ENCODE data around the gene ASCC1. TPM values are rescaled to one million over a fixed set of nuclear protein-coding genes. Genes with fewer than 3 reads are reported as not detected.

ASCC1 gene
- polyA plus RNA-seq, 4 donors: 9.2 to 21.3 (median 16.1) TPM

- H3K9me3 ChIP-seq (ENCODE audit: control insufficient read depth in 2 of 2, insufficient read depth in 1 of 2, low read depth in 1 of 2, low read length in 1 of 2): no peaks in the 10 kb centered on the region
- H3K27me3 ChIP-seq (ENCODE audit: control insufficient read depth in 3 of 3, insufficient read depth in 3 of 3, low read length in 3 of 3): no peaks in the 10 kb centered on the region
- no peak for DNase-seq
- no peak overlapping the region for H3K27ac ChIP-seq (ENCODE audit: low read depth in 1 of 3, low read length in 2 of 3)
- 68 to 86% (median 71%) methylated on average over 1 of the region's 1 CpG for WGBS, 3 donors
- H3K4me3 ChIP-seq (ENCODE audit: low read depth in 1 of 3, low read length in 3 of 3): no peak overlapping the region
- H3K4me1 ChIP-seq (ENCODE audit: control insufficient read depth in 3 of 3, insufficient read depth in 2 of 3, low read depth in 1 of 3, low read length in 2 of 3): peaks cover 0 to 11% (median 4%) of the 10 kb centered on the region in 3 donors
- peaks cover 0 to 5% (median 3%) of the 10 kb centered on the region in 3 donors for H3K36me3 ChIP-seq (ENCODE audit: control insufficient read depth in 3 of 3, insufficient read depth in 2 of 3, low read depth in 1 of 3, low read length in 3 of 3)
- no peak for FAIRE-seq
Observed at GRCh38 chr10:72175149-72175548, 40.9 kb downstream of the ASCC1 start.

GRCh38 chr10:72174297-72174662 lies 41.8 kb downstream of the ASCC1 start:
- H3K4me1 ChIP-seq (ENCODE audit: control insufficient read depth in 3 of 3, insufficient read depth in 2 of 3, low read depth in 1 of 3, low read length in 2 of 3): peaks cover 0 to 15% (median 4%) of the 10 kb centered on the region in 3 donors

GRCh38 chr10:72173619-72174296 lies 42.3 kb downstream of the ASCC1 start:
- DNase-seq (peak in 1 of 2 donors; percentile 14), FAIRE-seq (no peak)
- H3K27me3 ChIP-seq (ENCODE audit: control insufficient read depth in 3 of 3, insufficient read depth in 3 of 3, low read length in 3 of 3): no peaks in the 10 kb centered on the region
- peaks cover 0 to 15% (median 4%) of the 10 kb centered on the region in 3 donors for H3K4me1 ChIP-seq (ENCODE audit: control insufficient read depth in 3 of 3, insufficient read depth in 2 of 3, low read depth in 1 of 3, low read length in 2 of 3)
- H3K9me3 ChIP-seq (ENCODE audit: control insufficient read depth in 2 of 2, insufficient read depth in 1 of 2, low read depth in 1 of 2, low read length in 1 of 2): no peaks in the 10 kb centered on the region
- peaks cover 0 to 6% (median 3%) of the 10 kb centered on the region in 3 donors for H3K36me3 ChIP-seq (ENCODE audit: control insufficient read depth in 3 of 3, insufficient read depth in 2 of 3, low read depth in 1 of 3, low read length in 3 of 3)
- H3K4me3 ChIP-seq (ENCODE audit: low read depth in 1 of 3, low read length in 3 of 3): no peak overlapping the region
- H3K27ac ChIP-seq (ENCODE audit: low read depth in 1 of 3, low read length in 2 of 3): no peak overlapping the region
- WGBS, 3 donors: 69 to 77% (median 74%) methylated on average over 7 of the region's 7 CpGs

More at GRCh38 chr10:72174297-72174662, 41.8 kb downstream of the ASCC1 start:
- Histone ChIP-seq H3K9me3 (ENCODE audit: control insufficient read depth in 2 of 2, insufficient read depth in 1 of 2, low read depth in 1 of 2, low read length in 1 of 2) (no peaks in the 10 kb centered on the region), H3K27ac (ENCODE audit: low read depth in 1 of 3, low read length in 2 of 3) (no peak overlapping the region), H3K36me3 (ENCODE audit: control insufficient read depth in 3 of 3, insufficient read depth in 2 of 3, low read depth in 1 of 3, low read length in 3 of 3) (peaks cover 0 to 3% (median 3%) of the 10 kb centered on the region in 3 donors), H3K4me3 (ENCODE audit: low read depth in 1 of 3, low read length in 3 of 3) (no peak overlapping the region), H3K27me3 (ENCODE audit: control insufficient read depth in 3 of 3, insufficient read depth in 3 of 3, low read length in 3 of 3) (no peaks in the 10 kb centered on the region)
- FAIRE-seq: no peak
- DNase-seq: no peak

GRCh38 chr10:72173262-72173618 lies 42.8 kb downstream of the ASCC1 start:
- H3K36me3 ChIP-seq (ENCODE audit: control insufficient read depth in 3 of 3, insufficient read depth in 2 of 3, low read depth in 1 of 3, low read length in 3 of 3): peaks cover 0 to 3% (median under 1%) of the 10 kb centered on the region in 3 donors
- no peaks in the 10 kb centered on the region for H3K27me3 ChIP-seq (ENCODE audit: control insufficient read depth in 3 of 3, insufficient read depth in 3 of 3, low read length in 3 of 3)
- H3K4me3 ChIP-seq (ENCODE audit: low read depth in 1 of 3, low read length in 3 of 3): no peak overlapping the region
- no peak overlapping the region for H3K27ac ChIP-seq (ENCODE audit: low read depth in 1 of 3, low read length in 2 of 3)
- H3K4me1 ChIP-seq (ENCODE audit: control insufficient read depth in 3 of 3, insufficient read depth in 2 of 3, low read depth in 1 of 3, low read length in 2 of 3): peaks cover 0 to 15% (median 4%) of the 10 kb centered on the region in 3 donors
- WGBS, 3 donors: 91 to 97% (median 91%) methylated on average over 3 of the region's 3 CpGs
- no peak for FAIRE-seq
- no peaks in the 10 kb centered on the region for H3K9me3 ChIP-seq (ENCODE audit: control insufficient read depth in 2 of 2, insufficient read depth in 1 of 2, low read depth in 1 of 2, low read length in 1 of 2)
- DNase-seq: no peak

GRCh38 chr10:72171175-72171630 lies 44.9 kb downstream of the ASCC1 start:
- 28 to 52% (median 50%) methylated on average over 7 of the region's 7 CpGs for WGBS, 3 donors
- Histone ChIP-seq H3K27me3 (ENCODE audit: control insufficient read depth in 3 of 3, insufficient read depth in 3 of 3, low read length in 3 of 3) (no peaks in the 10 kb centered on the region), H3K27ac (ENCODE audit: low read depth in 1 of 3, low read length in 2 of 3) (peak overlapping the region; percentile 75 to 85 (median 82)), H3K4me3 (ENCODE audit: low read depth in 1 of 3, low read length in 3 of 3) (no peak overlapping the region), H3K36me3 (ENCODE audit: control insufficient read depth in 3 of 3, insufficient read depth in 2 of 3, low read depth in 1 of 3, low read length in 3 of 3) (peaks cover 0 to 3% (median 0%) of the 10 kb centered on the region in 3 donors), H3K9me3 (ENCODE audit: control insufficient read depth in 2 of 2, insufficient read depth in 1 of 2, low read depth in 1 of 2, low read length in 1 of 2) (no peaks in the 10 kb centered on the region), H3K4me1 (ENCODE audit: control insufficient read depth in 3 of 3, insufficient read depth in 2 of 3, low read depth in 1 of 3, low read length in 2 of 3) (peaks cover 0 to 9% (median 0%) of the 10 kb centered on the region in 3 donors)
- peak; percentile 92 to 98 for DNase-seq
- FAIRE-seq: peak; percentile 15

GRCh38 chr10:72170733-72171132 lies 45.3 kb downstream of the ASCC1 start:
- Histone ChIP-seq H3K4me3 (ENCODE audit: low read depth in 1 of 3, low read length in 3 of 3) (no peak overlapping the region), H3K4me1 (ENCODE audit: control insufficient read depth in 3 of 3, insufficient read depth in 2 of 3, low read depth in 1 of 3, low read length in 2 of 3) (peaks cover 0 to 9% (median 0%) of the 10 kb centered on the region in 3 donors), H3K27ac (ENCODE audit: low read depth in 1 of 3, low read length in 2 of 3) (peak overlapping the region; percentile 65 to 82 (median 73)), H3K27me3 (ENCODE audit: control insufficient read depth in 3 of 3, insufficient read depth in 3 of 3, low read length in 3 of 3) (no peaks in the 10 kb centered on the region), H3K36me3 (ENCODE audit: control insufficient read depth in 3 of 3, insufficient read depth in 2 of 3, low read depth in 1 of 3, low read length in 3 of 3) (peaks cover 0 to 3% (median 0%) of the 10 kb centered on the region in 3 donors), H3K9me3 (ENCODE audit: control insufficient read depth in 2 of 2, insufficient read depth in 1 of 2, low read depth in 1 of 2, low read length in 1 of 2) (no peaks in the 10 kb centered on the region)
- DNase-seq (no peak), FAIRE-seq (no peak)
- WGBS, 3 donors: 29 to 72% (median 49%) methylated on average over 4 of the region's 4 CpGs

GRCh38 chr10:72170263-72170662 lies 45.8 kb downstream of the ASCC1 start:
- peaks cover 0 to 9% (median 0%) of the 10 kb centered on the region in 3 donors for H3K4me1 ChIP-seq (ENCODE audit: control insufficient read depth in 3 of 3, insufficient read depth in 2 of 3, low read depth in 1 of 3, low read length in 2 of 3)
- no peak for FAIRE-seq
- peak overlapping the region; percentile 45 to 82 (median 73) for H3K27ac ChIP-seq (ENCODE audit: low read depth in 1 of 3, low read length in 2 of 3)

GRCh38 chr10:72167118-72167517 lies 49.0 kb downstream of the ASCC1 start:
- H3K27me3 ChIP-seq (ENCODE audit: control insufficient read depth in 3 of 3, insufficient read depth in 3 of 3, low read length in 3 of 3): no peaks in the 10 kb centered on the region
- FAIRE-seq: no peak
- no peak for DNase-seq
- H3K27ac ChIP-seq (ENCODE audit: low read depth in 1 of 3, low read length in 2 of 3): no peak overlapping the region
- 92 to 98% (median 96%) methylated on average over 3 of the region's 3 CpGs for WGBS, 3 donors
- no peaks in the 10 kb centered on the region for H3K9me3 ChIP-seq (ENCODE audit: control insufficient read depth in 2 of 2, insufficient read depth in 1 of 2, low read depth in 1 of 2, low read length in 1 of 2)
- no peak overlapping the region for H3K4me3 ChIP-seq (ENCODE audit: low read depth in 1 of 3, low read length in 3 of 3)
- H3K36me3 ChIP-seq (ENCODE audit: control insufficient read depth in 3 of 3, insufficient read depth in 2 of 3, low read depth in 1 of 3, low read length in 3 of 3): peaks cover 0 to 3% (median 0%) of the 10 kb centered on the region in 3 donors
- H3K4me1 ChIP-seq (ENCODE audit: control insufficient read depth in 3 of 3, insufficient read depth in 2 of 3, low read depth in 1 of 3, low read length in 2 of 3): peaks cover 0 to 9% (median 0%) of the 10 kb centered on the region in 3 donors

More at GRCh38 chr10:72170263-72170662, 45.8 kb downstream of the ASCC1 start:
- Histone ChIP-seq H3K9me3 (ENCODE audit: control insufficient read depth in 2 of 2, insufficient read depth in 1 of 2, low read depth in 1 of 2, low read length in 1 of 2) (no peaks in the 10 kb centered on the region), H3K27me3 (ENCODE audit: control insufficient read depth in 3 of 3, insufficient read depth in 3 of 3, low read length in 3 of 3) (no peaks in the 10 kb centered on the region), H3K4me3 (ENCODE audit: low read depth in 1 of 3, low read length in 3 of 3) (no peak overlapping the region), H3K36me3 (ENCODE audit: control insufficient read depth in 3 of 3, insufficient read depth in 2 of 3, low read depth in 1 of 3, low read length in 3 of 3) (peaks cover 0 to 3% (median 0%) of the 10 kb centered on the region in 3 donors)
- DNase-seq: peak; percentile 80 to 96
- 17 to 56% (median 42%) methylated on average over 4 of the region's 4 CpGs for WGBS, 3 donors

Measured in small intestine (tissue), 7 donors.